K562 (cell line): Measurements from ENCODE around the gene LRRC25. TPM values are rescaled to one million over a fixed set of nuclear protein-coding genes. Genes with fewer than 3 reads are reported as not detected.

ENCODE experiments used
- DACH1 ChIP-seq: fragments of 450-650 bp; IDR thresholded peaks from 2 replicates; pipeline ENCODE4 v1.6.1; 2018; ENCODE audit not compliant: partially characterized antibody
- DIDO1 ChIP-seq: fragments of 450-650 bp; IDR thresholded peaks from 2 replicates; pipeline ENCODE4 v1.6.1; 2016; ENCODE audit warnings: low read depth, missing biosample characterization, missing genetic modification characterization
- E2F3 ChIP-seq: fragments of 250-450 bp; sonication (Bioruptor Pico); IDR thresholded peaks from 2 replicates; pipeline ENCODE4 v1.4.0; 2020; ENCODE audit warnings: mild to moderate bottlenecking
- ESRRA ChIP-seq: fragments of 450-650 bp; IDR thresholded peaks from 2 replicates; pipeline ENCODE4 v1.6.1; 2014; ENCODE audit warnings: low read depth, mild to moderate bottlenecking, moderate library complexity, borderline replicate concordance
- HNRNPH1 ChIP-seq: fragments of 200-400 bp; formaldehyde crosslinking; optimal IDR thresholded peaks from 2 replicates; pipeline ENCODE3; 2017; ENCODE audit warnings: low read depth, mild to moderate bottlenecking, low read length, moderate library complexity
- HSF4 ChIP-seq: fragments of 250-450 bp; sonication (Bioruptor Pico); IDR thresholded peaks from 2 replicates; pipeline ENCODE4 v2.1.2; 2022; ENCODE audit warnings: mild to moderate bottlenecking, moderate library complexity, borderline replicate concordance
- NR1H2 ChIP-seq: sonication (generic); formaldehyde crosslinking; IDR thresholded peaks from 2 replicates; pipeline ENCODE4 v1.4.0; 2020; ENCODE audit warnings: mild to moderate bottlenecking, missing genetic modification reagents
- PHF8 ChIP-seq: fragments of 200-600 bp; sonication (generic); IDR thresholded peaks from 2 replicates; pipeline ENCODE4 v1.6.1; 2012; ENCODE audit warnings: mixed run types, mild to moderate bottlenecking, inconsistent platforms, low read length, moderate library complexity, borderline replicate concordance
- RAD21 ChIP-seq, 2 experiments: fragments of 250-450 bp in 1 of 2; fragments of 450-650 bp in 1 of 2; sonication (Bioruptor Pico) in 1 of 2; formaldehyde crosslinking in 1 of 2; IDR thresholded peaks in 1 of 2; conservative IDR thresholded peaks in 1 of 2; 2 replicates each; pipeline versions ENCODE4 v1.4.0 to v1.8.0; 2020 to 2022; ENCODE audit warnings: mild to moderate bottlenecking in 2 of 2, moderate library complexity in 1 of 2
- RNF2 ChIP-seq: sonication (generic); IDR thresholded peaks from 2 replicates; pipeline ENCODE4 v1.6.1; 2016
- SRSF3 ChIP-seq: fragments of 200-400 bp; formaldehyde crosslinking; IDR thresholded peaks from 2 replicates; pipeline ENCODE4 v1.6.1; 2016; ENCODE audit warnings: mild to moderate bottlenecking, low read length, moderate library complexity; ENCODE audit not compliant: insufficient read depth
- U2AF1 ChIP-seq: fragments of 200-400 bp; formaldehyde crosslinking; optimal IDR thresholded peaks from 2 replicates; pipeline ENCODE3; 2017; ENCODE audit warnings: mild to moderate bottlenecking, low read depth, low read length, moderate library complexity
- ZC3H8 ChIP-seq: fragments of 450-650 bp; IDR thresholded peaks from 2 replicates; pipeline ENCODE4 v1.6.1; 2017
- ZNF263 ChIP-seq: sonication (generic); formaldehyde crosslinking; IDR thresholded peaks from 2 replicates; pipeline ENCODE4 v1.8.0; 2022; ENCODE audit warnings: mild to moderate bottlenecking, missing genetic modification reagents, borderline replicate concordance
- ZNF696 ChIP-seq: fragments of 250-450 bp; sonication (Bioruptor Pico); conservative IDR thresholded peaks from 2 replicates; pipeline ENCODE4 v1.4.0; 2020; ENCODE audit warnings: mild to moderate bottlenecking, moderate library complexity
- polyA plus RNA-seq, 8 experiments: library from polyadenylated mRNA; depleted of rRNA in 4 of 8; stranded (reverse) in 5 of 8; unstranded in 3 of 8; fragments of >200 nt; fragmentation: Nextera tagmentation in 2 of 8; fragmentation: Illumina TruSeq in 1 of 8; extraction: Ambion mirVana in 2 of 8; extraction: Trizol in 1 of 8; gene quantifications; 2 replicates each; pipeline versions ENCODE4 v1.2.1 to v1.2.3, GENCODE V29; 2011 to 2014; ENCODE audit warnings: inconsistent platforms in 1 of 8, missing spikeins in 1 of 8
- total RNA-seq, 7 experiments: library from RNA; depleted of rRNA in 6 of 7; stranded (reverse); fragments of >200 nt in 6 of 7; fragmentation: Illumina TruSeq in 2 of 7; extraction: Trizol in 2 of 7; gene quantifications; 2 replicates each; pipeline versions ENCODE4 v1.2.1 to v1.2.3, GENCODE V29; 2011 to 2021; ENCODE audit warnings: low replicate concordance in 1 of 7
- TF ChIP-seq, protein P1 (sequence below), 2 experiments: fragments of 450-650 bp in 1 of 2; sonication (generic) in 1 of 2; formaldehyde crosslinking in 1 of 2; IDR thresholded peaks in 1 of 2; conservative IDR thresholded peaks in 1 of 2; 2 replicates each; pipeline versions ENCODE4 v1.6.1 to v1.8.1; 2016 to 2023; ENCODE audit warnings: mild to moderate bottlenecking in 2 of 2, moderate library complexity in 2 of 2, inconsistent platforms in 1 of 2, missing genetic modification reagents in 1 of 2
- TF ChIP-seq, protein P2 (sequence below): fragments of 450-650 bp; conservative IDR thresholded peaks from 2 replicates; pipeline ENCODE4 v1.6.1; 2016; ENCODE audit warnings: missing genetic modification characterization, low read depth, mild to moderate bottlenecking, control low read depth, missing compliant biosample characterization
- TF ChIP-seq, protein P3 (sequence below): fragments of 250-450 bp; sonication (Bioruptor Pico); IDR thresholded peaks from 2 replicates; pipeline ENCODE4 v1.8.0; 2022; ENCODE audit warnings: inconsistent platforms
- TF ChIP-seq, protein P4 (sequence below), 2 experiments: IDR thresholded peaks in 1 of 2; conservative IDR thresholded peaks in 1 of 2; 2 replicates each; pipeline ENCODE4 v1.6.1; 2016; ENCODE audit warnings: low read depth in 2 of 2, mild to moderate bottlenecking in 1 of 2, missing compliant biosample characterization in 1 of 2, missing genetic modification characterization in 1 of 2, moderate library complexity in 1 of 2

LRRC25 gene
- total and polyA plus RNA-seq, 9 of the 15 experiments (the other 6 are each of a cell fraction or from before 2014, with no cell fraction given) = 0.07 to 0.36 (median 0.10) TPM; not detected in 3

DNA sequence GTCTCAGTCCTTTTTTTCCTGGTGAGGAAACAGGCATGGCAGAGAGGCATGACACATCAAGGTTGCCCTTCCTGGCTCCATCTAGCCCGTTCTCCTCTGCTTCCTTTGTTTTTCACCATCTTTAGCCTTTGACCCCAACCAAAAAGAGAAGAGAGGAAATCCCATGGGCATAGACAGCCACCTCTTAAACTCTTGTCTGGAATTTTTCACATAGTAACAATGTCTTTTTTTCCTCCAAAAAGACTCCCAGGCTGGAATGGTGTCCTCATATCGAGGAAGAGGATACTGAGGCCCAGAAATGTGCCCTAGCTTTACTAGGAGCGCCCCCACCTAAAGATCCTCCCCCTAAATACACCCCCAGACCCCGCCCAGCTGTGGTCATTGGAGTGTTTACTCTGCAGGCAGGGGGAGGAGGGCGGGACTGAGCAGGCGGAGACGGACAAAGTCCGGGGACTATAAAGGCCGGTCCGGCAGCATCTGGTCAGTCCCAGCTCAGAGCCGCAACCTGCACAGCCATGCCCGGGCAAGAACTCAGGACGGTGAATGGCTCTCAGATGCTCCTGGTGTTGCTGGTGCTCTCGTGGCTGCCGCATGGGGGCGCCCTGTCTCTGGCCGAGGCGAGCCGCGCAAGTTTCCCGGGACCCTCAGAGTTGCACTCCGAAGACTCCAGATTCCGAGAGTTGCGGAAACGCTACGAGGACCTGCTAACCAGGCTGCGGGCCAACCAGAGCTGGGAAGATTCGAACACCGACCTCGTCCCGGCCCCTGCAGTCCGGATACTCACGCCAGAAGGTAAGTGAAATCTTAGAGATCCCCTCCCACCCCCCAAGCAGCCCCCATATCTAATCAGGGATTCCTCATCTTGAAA lies 11.5 kb downstream of the LRRC25 start, which contains the start of gene GDF15 (continued):
- TF ChIP-seq U2AF1 (no peak), SRSF3 (no peak), HNRNPH1 (no peak), E2F3 (0 out of 2 replicates have a peak, but pooled peaks have one; percentile 41), HSF4 (CRISPR knock-in tag) (no peak), ZC3H8 (peak; percentile 40; the same call in 1 of the 2 replicates), DIDO1 (no peak), NR1H2 (CRISPR knock-in tag) (peak; percentile 90; the same call in 1 of the 2 replicates), PHF8 (peak; percentile 67; the same call in 1 of the 2 replicates), ZNF263 (CRISPR knock-in tag) (peak; percentile 75), DACH1 (no peak), ZNF696 (CRISPR knock-in tag) (no peak), RAD21 (CRISPR knock-in tag; conservative IDR thresholded peaks at IDR 0.05 in 1 of 2, IDR thresholded peaks at IDR 0.05 in 1 of 2) (peak; percentile 73 to 79), RNF2 (peak; percentile 94), ESRRA (peak; percentile 83; the same call in 1 of the 2 replicates)
- TF ChIP-seq, protein P1, sequence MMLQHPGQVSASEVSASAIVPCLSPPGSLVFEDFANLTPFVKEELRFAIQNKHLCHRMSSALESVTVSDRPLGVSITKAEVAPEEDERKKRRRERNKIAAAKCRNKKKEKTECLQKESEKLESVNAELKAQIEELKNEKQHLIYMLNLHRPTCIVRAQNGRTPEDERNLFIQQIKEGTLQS (IDR thresholded peaks at IDR 0.05) = no peak
- TF ChIP-seq, protein P1 (CRISPR knock-in tag; conservative IDR thresholded peaks at IDR 0.05) = no peak
- TF ChIP-seq, protein P2, sequence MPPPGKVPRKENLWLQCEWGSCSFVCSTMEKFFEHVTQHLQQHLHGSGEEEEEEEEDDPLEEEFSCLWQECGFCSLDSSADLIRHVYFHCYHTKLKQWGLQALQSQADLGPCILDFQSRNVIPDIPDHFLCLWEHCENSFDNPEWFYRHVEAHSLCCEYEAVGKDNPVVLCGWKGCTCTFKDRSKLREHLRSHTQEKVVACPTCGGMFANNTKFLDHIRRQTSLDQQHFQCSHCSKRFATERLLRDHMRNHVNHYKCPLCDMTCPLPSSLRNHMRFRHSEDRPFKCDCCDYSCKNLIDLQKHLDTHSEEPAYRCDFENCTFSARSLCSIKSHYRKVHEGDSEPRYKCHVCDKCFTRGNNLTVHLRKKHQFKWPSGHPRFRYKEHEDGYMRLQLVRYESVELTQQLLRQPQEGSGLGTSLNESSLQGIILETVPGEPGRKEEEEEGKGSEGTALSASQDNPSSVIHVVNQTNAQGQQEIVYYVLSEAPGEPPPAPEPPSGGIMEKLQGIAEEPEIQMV (tag) = no peak
- TF ChIP-seq, protein P3, sequence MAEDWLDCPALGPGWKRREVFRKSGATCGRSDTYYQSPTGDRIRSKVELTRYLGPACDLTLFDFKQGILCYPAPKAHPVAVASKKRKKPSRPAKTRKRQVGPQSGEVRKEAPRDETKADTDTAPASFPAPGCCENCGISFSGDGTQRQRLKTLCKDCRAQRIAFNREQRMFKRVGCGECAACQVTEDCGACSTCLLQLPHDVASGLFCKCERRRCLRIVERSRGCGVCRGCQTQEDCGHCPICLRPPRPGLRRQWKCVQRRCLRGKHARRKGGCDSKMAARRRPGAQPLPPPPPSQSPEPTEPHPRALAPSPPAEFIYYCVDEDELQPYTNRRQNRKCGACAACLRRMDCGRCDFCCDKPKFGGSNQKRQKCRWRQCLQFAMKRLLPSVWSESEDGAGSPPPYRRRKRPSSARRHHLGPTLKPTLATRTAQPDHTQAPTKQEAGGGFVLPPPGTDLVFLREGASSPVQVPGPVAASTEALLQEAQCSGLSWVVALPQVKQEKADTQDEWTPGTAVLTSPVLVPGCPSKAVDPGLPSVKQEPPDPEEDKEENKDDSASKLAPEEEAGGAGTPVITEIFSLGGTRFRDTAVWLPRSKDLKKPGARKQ = no peak
- TF ChIP-seq, protein P4, sequence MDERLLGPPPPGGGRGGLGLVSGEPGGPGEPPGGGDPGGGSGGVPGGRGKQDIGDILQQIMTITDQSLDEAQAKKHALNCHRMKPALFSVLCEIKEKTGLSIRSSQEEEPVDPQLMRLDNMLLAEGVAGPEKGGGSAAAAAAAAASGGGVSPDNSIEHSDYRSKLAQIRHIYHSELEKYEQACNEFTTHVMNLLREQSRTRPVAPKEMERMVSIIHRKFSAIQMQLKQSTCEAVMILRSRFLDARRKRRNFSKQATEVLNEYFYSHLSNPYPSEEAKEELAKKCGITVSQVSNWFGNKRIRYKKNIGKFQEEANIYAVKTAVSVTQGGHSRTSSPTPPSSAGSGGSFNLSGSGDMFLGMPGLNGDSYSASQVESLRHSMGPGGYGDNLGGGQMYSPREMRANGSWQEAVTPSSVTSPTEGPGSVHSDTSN (CRISPR knock-in tag; IDR thresholded peaks at IDR 0.05; ENCODE audit: low read depth) = no peak
- TF ChIP-seq, protein P4 (tag; conservative IDR thresholded peaks at IDR 0.05; ENCODE audit: low read depth) = no peak
